HepG2 (cell line): ENCODE data around the gene EEF2. TPM values are rescaled to one million over a fixed set of nuclear protein-coding genes. Genes with fewer than 3 reads are reported as not detected.

ENCODE experiments used
- ATAC-seq: fragments of 200-7000 bp; cut with Tn5 transposase; 3 replicates; pipeline ENCODE4 v1.9.1; 2020; ENCODE audit warnings: mild to moderate bottlenecking, moderate library complexity
- BruUV-seq: library from RNA; stranded (reverse); fragments of 400-500 nt; replicated peaks from 2 replicates; lab custom pipeline; 2021; lab: Mats Ljungman, UMichigan
- CTCF ChIA-PET: fragments of 300-600 bp; formaldehyde crosslinking; extraction: SDS; loops from one replicate; lab custom pipeline; 2021; ENCODE audit warnings: low total read pairs, inconsistent platforms, low intra/inter-chr PET ratio; lab: Yijun Ruan, JAX
- POLR2A ChIA-PET: fragments of 350-600 bp; sonication (Branson Sonifier 250); formaldehyde crosslinking; loops from one replicate; lab custom pipeline; 2020; ENCODE audit warnings: antibody characterized with exemption, inconsistent platforms; lab: Yijun Ruan, JAX
- DNase-seq: peaks from one replicate; pipeline ENCODE4 v3.0.0-alpha.2; 2015; ENCODE audit warnings: low spot score
- FAIRE-seq: peaks from 3 replicates; lab custom pipeline; 2011; peaks lifted over from hg19 to GRCh38; lab: Jason Lieb, UNC
- H2AFZ ChIP-seq: one replicate; pipeline ENCODE4 v1.6.1; 2011; ENCODE audit warnings: low read length, inconsistent platforms
- H3K27ac ChIP-seq: fragments of 300-600 bp; 3 replicates; pipeline ENCODE4 v1.8.0; 2011; ENCODE audit warnings: mixed run types, mild to moderate bottlenecking, mixed read lengths, low read length, inconsistent platforms; ENCODE audit not compliant: insufficient read depth; ENCODE audit errors: extremely low read length
- H3K27me3 ChIP-seq, 2 experiments: fragments of 200-600 bp in 1 of 2; 2 replicates in 1 of 2; 3 replicates in 1 of 2; pipeline versions ENCODE4 v1.6.0 to v1.8.0; 2011; ENCODE audit warnings: low read length in 2 of 2, mild to moderate bottlenecking in 2 of 2, moderate library complexity in 2 of 2, inconsistent platforms in 1 of 2; ENCODE audit not compliant: insufficient read depth in 2 of 2, control insufficient read depth in 1 of 2
- H3K36me3 ChIP-seq, 2 experiments: fragments of 200-600 bp in 1 of 2; replicated peaks in 1 of 2; 2 replicates in 1 of 2; 3 replicates in 1 of 2; pipeline versions ENCODE4 v1.5.1 to v1.8.0; 2011; ENCODE audit warnings: low read length in 2 of 2, inconsistent platforms in 1 of 2; ENCODE audit not compliant: insufficient read depth in 2 of 2, control insufficient read depth in 1 of 2
- H3K4me1 ChIP-seq: 2 replicates; pipeline ENCODE4 v1.5.1; 2012; ENCODE audit warnings: low read length, inconsistent platforms; ENCODE audit not compliant: insufficient read depth
- H3K4me2 ChIP-seq: 2 replicates; pipeline ENCODE4 v1.6.0; 2011; ENCODE audit warnings: low read depth, low read length, inconsistent platforms
- H3K4me3 ChIP-seq, 3 experiments: fragments of 200-600 bp in 1 of 3; sonication (generic), shearing (Covaris generic) in 1 of 3; replicated peaks in 1 of 3; 2 replicates each; pipeline ENCODE4 v1.5.1; 2011 to 2016; ENCODE audit warnings: low read length in 3 of 3, inconsistent platforms in 2 of 3, low read depth in 2 of 3, mild to moderate bottlenecking in 2 of 3, control low read depth in 1 of 3, mixed read lengths in 1 of 3; ENCODE audit not compliant: insufficient read depth in 1 of 3
- H3K79me2 ChIP-seq: one replicate; pipeline ENCODE4 v1.6.1; 2011; ENCODE audit warnings: low read length, inconsistent platforms; ENCODE audit not compliant: insufficient read depth
- H3K9ac ChIP-seq: 2 replicates; pipeline ENCODE4 v1.6.0; 2011; ENCODE audit warnings: mild to moderate bottlenecking, low read depth, low read length, inconsistent platforms; ENCODE audit not compliant: insufficient read depth
- H3K9me3 ChIP-seq: 2 replicates; pipeline ENCODE4 v1.5.1; 2012; ENCODE audit warnings: mild to moderate bottlenecking, low read length
- H4K20me1 ChIP-seq: 2 replicates; pipeline ENCODE4 v1.6.0; 2011; ENCODE audit warnings: inconsistent platforms, mild to moderate bottlenecking, low read length, moderate library complexity; ENCODE audit not compliant: insufficient read depth
- CAMTA2 ChIP-seq: sonication (generic); formaldehyde crosslinking; IDR thresholded peaks from 2 replicates; pipeline ENCODE4 v1.4.0; 2020; ENCODE audit warnings: mild to moderate bottlenecking, missing genetic modification reagents, borderline replicate concordance
- DDIT3 ChIP-seq: sonication (generic); formaldehyde crosslinking; IDR thresholded peaks from 2 replicates; pipeline ENCODE4 v1.4.0; 2020; ENCODE audit warnings: mild to moderate bottlenecking, missing genetic modification reagents
- GATA4 ChIP-seq: sonication (generic); IDR thresholded peaks from 2 replicates; pipeline ENCODE4 v1.6.1; 2016; ENCODE audit warnings: antibody characterized with exemption, low read depth, borderline replicate concordance
- GMEB1 ChIP-seq: sonication (generic); formaldehyde crosslinking; IDR thresholded peaks from 2 replicates; pipeline ENCODE4 v1.5.1; 2020; ENCODE audit warnings: missing genetic modification reagents, mild to moderate bottlenecking, borderline replicate concordance
- MAX ChIP-seq: IDR thresholded peaks from 2 replicates; pipeline ENCODE4 v1.6.1; 2012; ENCODE audit warnings: inconsistent platforms
- NFKBIZ ChIP-seq: IDR thresholded peaks from 2 replicates; pipeline ENCODE4 v1.6.1; 2018; ENCODE audit warnings: missing genetic modification reagents, missing compliant biosample characterization
- PPARG ChIP-seq: conservative IDR thresholded peaks from 2 replicates; pipeline ENCODE4 v1.6.1; 2016; ENCODE audit warnings: missing biosample characterization, missing genetic modification reagents
- SMARCE1 ChIP-seq: fragments of 450-650 bp; IDR thresholded peaks from 2 replicates; pipeline ENCODE4 v1.6.1; 2017; ENCODE audit warnings: borderline replicate concordance
- SRY ChIP-seq: sonication (generic); formaldehyde crosslinking; IDR thresholded peaks from 2 replicates; pipeline ENCODE4 v1.8.0; 2022; ENCODE audit warnings: mild to moderate bottlenecking, missing genetic modification reagents
- TOPORS ChIP-seq: sonication (generic); formaldehyde crosslinking; IDR thresholded peaks from 2 replicates; pipeline ENCODE4 v1.8.0; 2023; ENCODE audit warnings: mild to moderate bottlenecking, missing genetic modification reagents
- TRAFD1 ChIP-seq: sonication (generic); formaldehyde crosslinking; IDR thresholded peaks from 2 replicates; pipeline ENCODE4 v1.5.1; 2020; ENCODE audit warnings: missing genetic modification reagents, mild to moderate bottlenecking, borderline replicate concordance
- ZFP37 ChIP-seq: sonication (generic); formaldehyde crosslinking; IDR thresholded peaks from 2 replicates; pipeline ENCODE4 v1.4.0; 2020; ENCODE audit warnings: missing genetic modification reagents, borderline replicate concordance
- ZKSCAN1 ChIP-seq: fragments of 150-350 bp; IDR thresholded peaks from 2 replicates; pipeline ENCODE4 v1.6.1; 2014; ENCODE audit warnings: low read length
- ZNF782 ChIP-seq: sonication (generic); formaldehyde crosslinking; IDR thresholded peaks from 2 replicates; pipeline ENCODE4 v1.4.0; 2020; ENCODE audit warnings: missing genetic modification reagents, mild to moderate bottlenecking, borderline replicate concordance
- ZNF883 ChIP-seq: sonication (generic); formaldehyde crosslinking; IDR thresholded peaks from 2 replicates; pipeline ENCODE4 v1.5.1; 2020; ENCODE audit warnings: mild to moderate bottlenecking, missing genetic modification reagents; ENCODE audit errors: not compliant biosample characterization
- WGBS: methylation state at CpG from one replicate; pipeline ENCODE4 v1.1.6; 2017; ENCODE audit warnings: low lambda C conversion rate; 5-methylcytosine and 5-hydroxymethylcytosine counted together
- in situ Hi-C: cut with HindIII; loops from 2 replicates; pipeline ENCODE4 v1.10.0; 2017; ENCODE audit warnings: low pct_unique_long_range_greater_than_20kb; ENCODE audit not compliant: extremely low pct_ligation_motif_present
- intact Hi-C: fragments of 100-400 bp; cut with micrococcal nuclease; formaldehyde crosslinking; loops from one replicate; pipeline ENCODE4 v1.10.0; 2022; ENCODE audit not compliant: unreplicated experiment
- polyA plus RNA-seq, 8 experiments: library from polyadenylated mRNA; depleted of rRNA in 3 of 8; stranded (reverse) in 7 of 8; unstranded in 1 of 8; fragments of >200 nt; fragmentation: Illumina TruSeq in 4 of 8; extraction: Trizol in 4 of 8; gene quantifications; 2 replicates each; pipeline versions ENCODE4 v1.2.1 to v1.2.3, GENCODE V29; 2011 to 2016; ENCODE audit warnings: low read depth in 4 of 8, missing spikeins in 1 of 8, mixed read lengths in 1 of 8; ENCODE audit not compliant: insufficient read depth in 1 of 8
- total RNA-seq, 5 experiments: library from RNA; depleted of rRNA; stranded (reverse); fragments of >200 nt; fragmentation: Illumina TruSeq; extraction: Trizol; gene quantifications; 2 replicates each; pipeline ENCODE4 v1.2.3, GENCODE V29; 2016; ENCODE audit warnings: low read depth in 1 of 5

Gene EEF2
- total and polyA plus RNA-seq, 2 of the 13 experiments (the other 11 are each of a cell fraction or from before 2014, with no cell fraction given): 1,441 to 1,777 TPM

- Histone ChIP-seq H3K4me1 (peaks cover 6% of the 10 kb centered on the region; the same call in 1 of the 2 replicates), H4K20me1 (no peaks in the 10 kb centered on the region), H2AFZ (no peak overlapping the region), H3K4me3 (no peak overlapping the region), H3K4me2 (no peak overlapping the region), H3K79me2 (no peaks in the 10 kb centered on the region), H3K36me3 (no peaks in the 10 kb centered on the region), H3K9me3 (no peaks in the 10 kb centered on the region), H3K27ac (no peak overlapping the region), H3K9ac (no peak overlapping the region), H3K27me3 (peaks cover 0 to 7% of the 10 kb centered on the region in 2 experiments; a peak in 2 of 5 replicates)
- CTCF ChIA-PET: no interaction called here
- TF ChIP-seq PPARG (no peak), SRY (CRISPR knock-in tag) (no peak), ZFP37 (CRISPR knock-in tag) (no peak), NFKBIZ (no peak), CAMTA2 (CRISPR knock-in tag) (no peak), MAX (no peak), DDIT3 (CRISPR knock-in tag) (no peak), GATA4 (no peak), ZNF883 (no peak), GMEB1 (no peak), TOPORS (CRISPR knock-in tag) (no peak), ZNF782 (CRISPR knock-in tag) (no peak), ZKSCAN1 (no peak), SMARCE1 (no peak), TRAFD1 (CRISPR knock-in tag) (no peak)
- WGBS: no CpG with 5 or more reads among the region's 11 CpGs
- intact Hi-C loops (no loop called here), in situ Hi-C loops (no loop called here)
- BruUV-seq: no TSS peak
- ATAC-seq (no peak), DNase-seq (no peak), FAIRE-seq (no peak)
- POLR2A ChIA-PET: interaction anchor here (0.6 kb wide), 1 partner anchor 187 kb away, joined by 3 read pairs; the partner anchor contains the start of gene MRPL54
Observed at GRCh38 chr19:3949294-3949693, 36.0 kb downstream of the EEF2 start.
